HepG2 (cell line): ENCODE measurements around the gene HOXC11. TPM values are rescaled to one million over a fixed set of nuclear protein-coding genes. Genes with fewer than 3 reads are reported as not detected.

Experiments used
- BCL6 ChIP-seq: IDR thresholded peaks from 2 replicates; pipeline ENCODE4 v1.6.1; 2016; ENCODE audit warnings: missing genetic modification reagents, missing compliant biosample characterization
- CBX1 ChIP-seq: IDR thresholded peaks from one replicate; pipeline ENCODE4 v1.6.1; 2016; ENCODE audit warnings: antibody characterized with exemption, low read depth
- EEA1 ChIP-seq: sonication (generic); formaldehyde crosslinking; IDR thresholded peaks from 2 replicates; pipeline ENCODE4 v1.5.1; 2020; ENCODE audit warnings: mild to moderate bottlenecking, missing genetic modification reagents, borderline replicate concordance
- EED ChIP-seq: sonication (generic); formaldehyde crosslinking; IDR thresholded peaks from 2 replicates; pipeline ENCODE4 v1.5.0; 2020; ENCODE audit warnings: mild to moderate bottlenecking, missing genetic modification reagents
- ETV5 ChIP-seq: IDR thresholded peaks from 2 replicates; pipeline ENCODE4 v1.6.1; 2018; ENCODE audit warnings: missing biosample characterization, missing genetic modification reagents, inconsistent platforms, borderline replicate concordance
- EZH2 ChIP-seq: conservative IDR thresholded peaks from 2 replicates; pipeline ENCODE4 v1.6.1; 2012; ENCODE audit warnings: mild to moderate bottlenecking, low read depth, low read length, moderate library complexity
- HES4 ChIP-seq: sonication (generic); formaldehyde crosslinking; IDR thresholded peaks from 2 replicates; pipeline ENCODE4 v1.9.0; 2021; ENCODE audit warnings: mild to moderate bottlenecking, missing genetic modification reagents, borderline replicate concordance
- HOXA5 ChIP-seq: sonication (generic); formaldehyde crosslinking; IDR thresholded peaks from 2 replicates; pipeline ENCODE4 v1.4.0; 2020; ENCODE audit warnings: missing genetic modification reagents
- KLF11 ChIP-seq: IDR thresholded peaks from 2 replicates; pipeline ENCODE4 v1.6.1; 2016; ENCODE audit warnings: missing compliant biosample characterization
- RBFOX2 ChIP-seq: fragments of 200-400 bp; formaldehyde crosslinking; IDR thresholded peaks from 2 replicates; pipeline ENCODE4 v1.6.1; 2017; ENCODE audit warnings: low read depth, mild to moderate bottlenecking, low read length
- TBX3 ChIP-seq: fragments of 450-650 bp; IDR thresholded peaks from 2 replicates; pipeline ENCODE4 v1.6.1; 2017; ENCODE audit warnings: antibody characterized with exemption, mild to moderate bottlenecking, inconsistent platforms, borderline replicate concordance
- THAP9 ChIP-seq: sonication (generic); formaldehyde crosslinking; IDR thresholded peaks from 2 replicates; pipeline ENCODE4; 2020; ENCODE audit warnings: missing genetic modification reagents, mild to moderate bottlenecking, borderline replicate concordance
- ZBTB2 ChIP-seq: sonication (generic); formaldehyde crosslinking; IDR thresholded peaks from 2 replicates; pipeline ENCODE4 v1.8.0; 2022; ENCODE audit warnings: low read depth, missing genetic modification reagents
- ZBTB7B ChIP-seq: sonication (generic); formaldehyde crosslinking; IDR thresholded peaks from 2 replicates; pipeline ENCODE4 v1.4.0; 2020; ENCODE audit warnings: missing genetic modification reagents
- ZNF263 ChIP-seq: sonication (generic); formaldehyde crosslinking; IDR thresholded peaks from 2 replicates; pipeline ENCODE4 v1.4.0; 2020; ENCODE audit warnings: missing genetic modification reagents
- ZNF496 ChIP-seq: sonication (generic); formaldehyde crosslinking; IDR thresholded peaks from 2 replicates; pipeline ENCODE4 v1.8.1; 2023; ENCODE audit warnings: mild to moderate bottlenecking, moderate library complexity, missing genetic modification reagents; ENCODE audit not compliant: insufficient replicate concordance
- ZNF574 ChIP-seq: sonication (generic); formaldehyde crosslinking; IDR thresholded peaks from 2 replicates; pipeline ENCODE4 v1.4.0; 2020; ENCODE audit warnings: missing genetic modification reagents
- ZNF598 ChIP-seq: sonication (generic); formaldehyde crosslinking; IDR thresholded peaks from 2 replicates; pipeline ENCODE4 v1.5.1; 2020; ENCODE audit warnings: mild to moderate bottlenecking, missing genetic modification reagents, borderline replicate concordance
- ZNF839 ChIP-seq: sonication (generic); formaldehyde crosslinking; IDR thresholded peaks from 2 replicates; pipeline ENCODE4 v1.4.0; 2020; ENCODE audit warnings: missing genetic modification reagents, mild to moderate bottlenecking, borderline replicate concordance
- polyA plus RNA-seq, 8 experiments: library from polyadenylated mRNA; depleted of rRNA in 3 of 8; stranded (reverse) in 7 of 8; unstranded in 1 of 8; fragments of >200 nt; fragmentation: Illumina TruSeq in 4 of 8; extraction: Trizol in 4 of 8; gene quantifications; 2 replicates each; pipeline versions ENCODE4 v1.2.1 to v1.2.3, GENCODE V29; 2011 to 2016; ENCODE audit warnings: low read depth in 4 of 8, missing spikeins in 1 of 8, mixed read lengths in 1 of 8; ENCODE audit not compliant: insufficient read depth in 1 of 8
- total RNA-seq, 5 experiments: library from RNA; depleted of rRNA; stranded (reverse); fragments of >200 nt; fragmentation: Illumina TruSeq; extraction: Trizol; gene quantifications; 2 replicates each; pipeline ENCODE4 v1.2.3, GENCODE V29; 2016; ENCODE audit warnings: low read depth in 1 of 5
- TF ChIP-seq, protein P1 (sequence below): sonication (generic); formaldehyde crosslinking; IDR thresholded peaks from 2 replicates; pipeline ENCODE4 v1.8.1; 2023; ENCODE audit warnings: mild to moderate bottlenecking, inconsistent platforms, moderate library complexity, missing genetic modification reagents, borderline replicate concordance

HOXC11 gene
- total and polyA plus RNA-seq, 2 of the 13 experiments (the other 11 are each of a cell fraction or from before 2014, with no cell fraction given) = not detected

GRCh38 chr12:54000116-54001114 is 27.5 kb downstream of the HOXC11 start, which contains the start of gene HOXC9 (continued):
- TF ChIP-seq HOXA5 (CRISPR knock-in tag) (no peak), TBX3 (no peak), EEA1 (CRISPR knock-in tag) (peak; percentile 64), ZNF496 (CRISPR knock-in tag) (no peak), HES4 (CRISPR knock-in tag) (0 out of 2 replicates have a peak, but pooled peaks have one; percentile 61), ZBTB7B (CRISPR knock-in tag) (no peak), ZNF839 (CRISPR knock-in tag) (no peak), ETV5 (CRISPR knock-in tag) (no peak), THAP9 (CRISPR knock-in tag) (no peak), CBX1 (no peak), ZNF598 (CRISPR knock-in tag) (0 out of 2 replicates have a peak, but pooled peaks have one; percentile 34), ZNF263 (CRISPR knock-in tag) (0 out of 2 replicates have a peak, but pooled peaks have one; percentile 22), EED (0 out of 2 replicates have a peak, but pooled peaks have one; percentile 27), EZH2 (peak; percentile 65; the same call in 1 of the 2 replicates), ZBTB2 (0 out of 2 replicates have a peak, but pooled peaks have one; percentile 20), ZNF574 (no peak; the same call in 1 of the 2 replicates), RBFOX2 (peak; percentile 59), KLF11 (no peak), BCL6 (CRISPR knock-in tag) (no peak)
- TF ChIP-seq, protein P1, sequence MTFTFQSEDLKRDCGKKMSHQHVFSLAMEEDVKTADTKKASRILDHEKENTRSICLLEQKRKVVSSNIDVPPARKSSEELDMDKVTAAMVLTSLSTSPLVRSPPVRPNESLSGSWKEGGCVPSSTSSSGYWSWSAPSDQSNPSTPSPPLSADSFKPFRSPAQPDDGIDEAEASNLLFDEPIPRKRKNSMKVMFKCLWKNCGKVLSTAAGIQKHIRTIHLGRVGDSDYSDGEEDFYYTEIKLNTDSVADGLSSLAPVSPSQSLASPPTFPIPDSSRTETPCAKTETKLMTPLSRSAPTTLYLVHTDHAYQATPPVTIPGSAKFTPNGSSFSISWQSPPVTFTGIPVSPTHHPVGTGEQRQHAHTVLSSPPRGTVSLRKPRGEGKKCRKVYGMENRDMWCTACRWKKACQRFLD (CRISPR knock-in tag) = no peak
